Type B pancreatic cell (in vitro differentiated cells): ENCODE results near the gene DPY19L3. TPM values are rescaled to one million over a fixed set of nuclear protein-coding genes. Genes with fewer than 3 reads are reported as not detected.

Source experiments
- DNase-seq: peaks from one replicate; pipeline ENCODE4 v3.0.0; 2021; ENCODE audit warnings: mixed read lengths; ENCODE audit not compliant: unreplicated experiment; ENCODE audit errors: extremely low spot score
- H3K27ac Mint-ChIP-seq: 2 replicates; pipeline ENCODE4 v1.8.0; 2021; ENCODE audit warnings: mild to moderate bottlenecking, mixed read lengths
- H3K27me3 Mint-ChIP-seq: 2 replicates; pipeline ENCODE4 v1.8.0; 2021; ENCODE audit warnings: mixed read lengths
- H3K36me3 Mint-ChIP-seq: 2 replicates; pipeline ENCODE4 v1.8.0; 2021; ENCODE audit warnings: mixed read lengths
- H3K4me1 Mint-ChIP-seq: one replicate; pipeline ENCODE4 v1.8.0; 2021; ENCODE audit warnings: mixed read lengths; ENCODE audit not compliant: unreplicated experiment
- H3K4me3 Mint-ChIP-seq: 2 replicates; pipeline ENCODE4 v1.8.0; 2021; ENCODE audit warnings: mild to moderate bottlenecking, mixed read lengths
- H3K9me3 Mint-ChIP-seq: 2 replicates; pipeline ENCODE4 v1.8.0; 2021; ENCODE audit warnings: mixed read lengths
- CTCF ChIP-seq: fragments of 200-600 bp; sonication (generic); conservative IDR thresholded peaks from 2 replicates; pipeline ENCODE4 v1.5.0; 2021; ENCODE audit warnings: antibody characterized with exemption, mild to moderate bottlenecking
- long read RNA-seq: library from polyadenylated mRNA; unstranded; transcript quantifications from one replicate; pipeline ENCODE4 v2.0.0, GENCODE V29; 2020
- total RNA-seq: library from RNA; stranded (reverse); gene quantifications from 2 replicates; pipeline ENCODE4 v1.2.1, GENCODE V29; 2021; ENCODE audit warnings: low replicate concordance

The DPY19L3 gene
- total RNA-seq = 25.5 and 75.2 TPM in 2 replicates
- long read RNA-seq, full-length matches to known transcripts = 3 of 7 reads
- long read RNA-seq, partial matches to known transcripts = 3 of 7 reads
- long read RNA-seq, other reads (novel, unspliced or antisense) = 1 of 7 reads

- Mint-ChIP-seq H3K27ac (peak within 1 kb of the TSS; percentile 90), H3K4me3 (peak within 1 kb of the TSS; percentile 91), H3K36me3 (peaks cover 28% of the 10 kb centered on the region), H3K9me3 (no peaks in the 10 kb centered on the region), H3K4me1 (peaks cover 31% of the 10 kb centered on the region), H3K27me3 (no peaks in the 10 kb centered on the region)
- TF ChIP-seq CTCF = no peak
- peak; percentile 98 for DNase-seq
Measured at GRCh38 chr19:32405431-32406160, at the start of gene DPY19L3. DPY19L3 (plus strand) TSS chr19:32405770; CDS start chr19:32408254, 2,484 bp downstream.

DNA sequence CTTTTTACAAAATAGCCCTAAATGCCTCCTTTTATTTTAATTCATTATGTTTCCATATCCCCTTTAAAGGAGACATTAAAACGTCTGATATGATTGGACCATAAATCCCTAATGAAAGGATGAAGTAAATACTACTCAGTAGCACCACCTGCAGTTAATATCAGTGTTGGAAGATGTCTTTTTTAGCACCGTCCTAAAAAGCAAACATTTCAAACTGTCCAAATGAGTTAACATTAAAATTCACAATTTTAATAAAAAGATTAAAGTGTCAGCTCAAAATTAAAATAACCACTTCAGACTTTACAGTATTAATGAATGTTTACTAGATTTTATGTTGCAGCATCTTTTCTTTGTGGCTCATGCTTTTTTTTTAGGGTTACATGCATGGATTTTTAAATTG is 47.9 kb upstream of the DPY19L3 start:
- H3K4me1 Mint-ChIP-seq = peaks cover 4% of the 10 kb centered on the region
- TF ChIP-seq CTCF = peak; percentile 53
- H3K4me3 Mint-ChIP-seq = no peak overlapping the region
- peaks cover 5% of the 10 kb centered on the region for H3K9me3 Mint-ChIP-seq
- no peak overlapping the region for H3K27ac Mint-ChIP-seq
- peaks cover 48% of the 10 kb centered on the region for H3K36me3 Mint-ChIP-seq
- H3K27me3 Mint-ChIP-seq = no peaks in the 10 kb centered on the region
- DNase-seq = no peak

- DNase-seq = no peak
- Mint-ChIP-seq H3K27me3 (no peaks in the 10 kb centered on the region), H3K36me3 (peaks cover 43% of the 10 kb centered on the region), H3K4me3 (no peak overlapping the region), H3K4me1 (peaks cover 5% of the 10 kb centered on the region), H3K9me3 (peaks cover 5% of the 10 kb centered on the region), H3K27ac (no peak overlapping the region)
- no peak for TF ChIP-seq CTCF
Measured at GRCh38 chr19:32358321-32358720, 47.2 kb upstream of the DPY19L3 start.

DNA sequence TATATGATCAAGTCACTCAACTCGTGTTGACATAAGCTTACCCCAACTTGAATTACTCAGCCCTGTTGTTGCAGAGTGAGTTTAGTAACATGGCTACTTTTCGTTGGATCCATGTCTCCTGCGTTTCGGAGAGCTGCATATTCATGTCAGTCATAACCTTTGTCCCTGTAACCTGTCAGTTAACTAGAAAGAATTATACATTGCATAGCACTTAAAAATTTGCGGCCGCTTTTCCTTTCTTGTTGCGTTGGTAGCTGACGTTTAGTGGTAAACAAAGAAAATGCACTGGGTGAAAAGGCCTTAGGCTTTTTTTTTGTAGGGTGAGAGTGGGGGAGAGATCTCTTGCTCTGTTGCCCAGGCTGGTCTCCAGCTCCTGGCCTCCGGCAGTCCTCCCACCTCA is 46.0 kb upstream of the DPY19L3 start:
- H3K27me3 Mint-ChIP-seq = no peaks in the 10 kb centered on the region
- TF ChIP-seq CTCF = no peak
- no peak overlapping the region for H3K27ac Mint-ChIP-seq
- peaks cover 41% of the 10 kb centered on the region for H3K36me3 Mint-ChIP-seq
- no peak overlapping the region for H3K4me3 Mint-ChIP-seq
- H3K9me3 Mint-ChIP-seq = no peaks in the 10 kb centered on the region
- DNase-seq = no peak
- H3K4me1 Mint-ChIP-seq = peaks cover 11% of the 10 kb centered on the region

- Mint-ChIP-seq H3K4me3 (no peak overlapping the region), H3K27me3 (no peaks in the 10 kb centered on the region), H3K27ac (peak overlapping the region; percentile 7), H3K4me1 (peaks cover 7% of the 10 kb centered on the region), H3K36me3 (peaks cover 36% of the 10 kb centered on the region), H3K9me3 (no peaks in the 10 kb centered on the region)
- no peak for DNase-seq
- TF ChIP-seq CTCF = no peak
Measured at GRCh38 chr19:32361574-32362317, 43.8 kb upstream of the DPY19L3 start.
